Heart left ventricle (tissue), 16 donors: Measurements from ENCODE around the gene CXXC5. TPM values are rescaled to one million over a fixed set of nuclear protein-coding genes. Genes with fewer than 3 reads are reported as not detected.
"Not testable (repeated sequence)": the region's sequence is repeated elsewhere in the genome, so short reads cannot be mapped to it uniquely, and the experiment has no call there.

Source experiments
- ATAC-seq, 4 donors: fragments of 200-7000 bp; cut with Tn5 transposase; one replicate each; pipeline ENCODE4 v1.9.1; 2020 to 2022; ENCODE audit warnings: moderate library complexity in 4 of 4, mild to moderate bottlenecking in 3 of 4, moderate number of reproducible peaks in 1 of 4
- DNase-seq, 5 donors: peaks; one replicate each; pipeline ENCODE4 v3.0.0-alpha.2; 2020
- H3K27ac ChIP-seq, 12 donors: fragments of 200-600 bp; sonication (generic) in 4 of 12; one replicate each; pipeline versions ENCODE4 v1.5.0 to v1.8.0; 2016 to 2022; ENCODE audit warnings: mild to moderate bottlenecking in 2 of 12
- H3K27me3 ChIP-seq, 9 donors: fragments of 200-600 bp; sonication (generic) in 2 of 9; one replicate each; pipeline versions ENCODE4 v1.5.1 to v1.8.0; 2016 to 2022; ENCODE audit warnings: mild to moderate bottlenecking in 3 of 9
- H3K36me3 ChIP-seq, 9 donors: fragments of 200-600 bp; sonication (generic) in 2 of 9; one replicate each; pipeline versions ENCODE4 v1.5.0 to v1.8.0; 2018 to 2022; ENCODE audit warnings: mild to moderate bottlenecking in 2 of 9
- H3K4me1 ChIP-seq, 12 donors: fragments of 200-600 bp; sonication (generic) in 4 of 12; one replicate each; pipeline versions ENCODE4 v1.5.0 to v1.8.0; 2016 to 2022; ENCODE audit warnings: mild to moderate bottlenecking in 3 of 12
- H3K4me3 ChIP-seq, 12 donors: fragments of 200-600 bp; sonication (generic) in 4 of 12; one replicate each; pipeline versions ENCODE4 v1.5.0 to v1.8.0; 2017 to 2022; ENCODE audit warnings: mild to moderate bottlenecking in 9 of 12, moderate library complexity in 4 of 12
- H3K9me3 ChIP-seq, 12 donors: fragments of 200-600 bp; sonication (generic) in 4 of 12; one replicate each; pipeline versions ENCODE4 v1.5.0 to v1.8.0; 2016 to 2022; ENCODE audit warnings: mild to moderate bottlenecking in 1 of 12
- CTCF ChIP-seq, 12 donors: fragments of 200-600 bp; sonication (generic) in 4 of 12; IDR thresholded peaks; one replicate each; pipeline versions ENCODE4 v1.5.0 to v1.8.0; 2018 to 2022; ENCODE audit warnings: antibody characterized with exemption in 12 of 12, mild to moderate bottlenecking in 5 of 12
- POLR2A ChIP-seq, 2 donors: fragments of 450-650 bp; IDR thresholded peaks; one replicate each; pipeline ENCODE4 v1.6.1; 2017; ENCODE audit warnings: antibody characterized with exemption in 2 of 2, mild to moderate bottlenecking in 2 of 2, moderate library complexity in 2 of 2
- WGBS, 4 donors: extraction: QIAGEN DNeasy Blood & Tissue Kit in 2 of 4; methylation state at CpG; one replicate each; pipeline versions ENCODE4 v1.1.5 to v1.1.7; 2013 to 2018; 5-methylcytosine and 5-hydroxymethylcytosine counted together
- intact Hi-C, 10 donors: fragments of 100-400 bp; cut with DNase I; formaldehyde crosslinking; loops; one replicate each; pipeline versions ENCODE4 v1.11.1 to v1.14.2; 2022
- long read RNA-seq, 3 donors: library from polyadenylated mRNA; unstranded; transcript quantifications; one replicate each; pipeline ENCODE4 v2.0.0, GENCODE V29; 2020 to 2021
- polyA plus RNA-seq, 2 donors: library from polyadenylated mRNA; stranded (reverse); fragments of 200-250 nt; gene quantifications; one replicate each; pipeline ENCODE4 v1.2.3, GENCODE V29; 2013
- total RNA-seq, 9 donors: library from RNA; depleted of rRNA in 2 of 9; stranded (reverse); fragments of >200 nt in 2 of 9; fragmentation: NEBNext Ultra II Directional in 3 of 9; extraction: Animal tissue kit (Norgen Biotek cat#: 25700) in 3 of 9; gene quantifications; one replicate each; pipeline versions ENCODE4 v1.1.0 to v1.2.4, GENCODE V29; 2016 to 2023
- donor health status: ischemic (EF 13 %, LVEDD 7.1; RV severe dilation, severe dysfunction).
- donor health status: healthy with polysubstance abuse.
- donor health status: DM: no; HTN: yes; CAD: no.
- donor health status: DM: no; HTN: no; CAD: no.
- donor health status: ischemic (EF 25% LVEDD 6.9; RV normal size, moderate dysfunction).
- donor health status: ischemic (EF 25% LVEDD 5.7; RV mildly dilated, moderate dysfunction).
- donor health status: healthy.
- donor health status: DM: yes; HTN: yes; CAD: no.
- donor health status: ischemic (EF 35%, LVEDD 5.7; RV mildly dilated, moderate dysfunction).
- donor health status: nonischemic (EF 11% LVEDD 7.7; RV severe dilation, severe dysfunction).
- donor health status: DM: yes; HTN: yes; CAD: no.
- donor health status: PGD.
- donor health status: ischemic (EF 29% LVEDD 5.4; RV normal size, mild dysfunction).
- donor health status: nonischemic (EF 23%, LVEDD 6.1; RV moderate dilation, normal function).

Gene CXXC5
- total RNA-seq, result 10 to 100 TPM; 29.8 to 74.6 (median 36.3) TPM
- 10 to 100 TPM; 32.8 to 44.5 TPM for polyA plus RNA-seq
- long read RNA-seq, donor 1, transcript CXXC5-201 (3 exons, 2,658 nt), result major isoform, 146 of 201 reads
- long read RNA-seq, donor 1, transcript CXXC5-211 (3 exons, 1,892 nt), result minor isoform, 12 of 201 reads
- long read RNA-seq, donor 1, partial matches to known transcripts, result 10 of 201 reads
- long read RNA-seq, donor 1, other reads (novel, unspliced or antisense), result 32 of 201 reads
- long read RNA-seq, donor 2, transcript CXXC5-201 (3 exons, 2,658 nt), result minor isoform, 18 of 82 reads
- long read RNA-seq, donor 2, transcript CXXC5-211 (3 exons, 1,892 nt), result major isoform, 36 of 82 reads
- long read RNA-seq, donor 2, partial matches to known transcripts, result 16 of 82 reads
- long read RNA-seq, donor 2, other reads (novel, unspliced or antisense), result 12 of 82 reads
- long read RNA-seq, donor 3, transcript CXXC5-201 (3 exons, 2,658 nt), result major isoform, 95 of 122 reads
- long read RNA-seq, donor 3, transcript CXXC5-211 (3 exons, 1,892 nt), result minor isoform, 8 of 122 reads
- long read RNA-seq, donor 3, partial matches to known transcripts, result 10 of 122 reads
- long read RNA-seq, donor 3, other reads (novel, unspliced or antisense), result 9 of 122 reads

- peaks cover 6 to 63% (median 40%) of the 10 kb centered on the region in 12 donors for H3K4me1 ChIP-seq
- intact Hi-C loops, result loop anchor here in 3 of 10 donors (1.0 to 2.0 kb wide), 3 partner anchors 10 to 36 kb away; no protein-coding TSS in a partner anchor
- TF ChIP-seq POLR2A (IDR thresholded peaks at IDR 0.05) (peak in 1 of 2 donors; percentile 78), CTCF (IDR thresholded peaks at IDR 0.05) (peak in 1 of 12 donors; percentile 12)
Observed at GRCh38 chr5:139648205-139649081, at the start of gene CXXC5. Gene CXXC5 (plus strand): TSS chr5:139648349. CDS start chr5:139680524, 32,175 bp downstream.

GRCh38 chr5:139598601-139598965 is 49.6 kb upstream of the CXXC5 start:
- H3K4me3 ChIP-seq, H3K27me3 ChIP-seq, intact Hi-C loops, H3K9me3 ChIP-seq, DNase-seq, H3K27ac ChIP-seq, ATAC-seq: not testable (repeated sequence)
- WGBS, 4 donors, result 96 to 97% (median 97%) methylated on average over 5 of the region's 5 CpGs
- Histone ChIP-seq H3K36me3 (peaks cover 0 to 36% (median 34%) of the 10 kb centered on the region in 9 donors), H3K4me1 (peaks cover 0 to 26% (median 12%) of the 10 kb centered on the region in 12 donors)

More at GRCh38 chr5:139648205-139649081, at the start of gene CXXC5:
- WGBS, 4 donors, result 0 to 1% (median 0%) methylated on average over 53 to 106 of the region's 106 CpGs
- Histone ChIP-seq H3K36me3 (no peaks in the 10 kb centered on the region), H3K9me3 (no peaks in the 10 kb centered on the region), H3K4me3 (peak within 1 kb of the TSS; percentile 60 to 99 (median 96)), H3K27ac (peak within 1 kb of the TSS; percentile 55 to 98 (median 92)), H3K27me3 (peaks cover 0 to 9% (median 0%) of the 10 kb centered on the region in 9 donors)
- peak; percentile 89 to 92 (median 91) for DNase-seq
- ATAC-seq, result peak; percentile 23 to 83 (median 62)

- 90 to 99% (median 98%) methylated on average over 7 of the region's 7 CpGs for WGBS, 4 donors
- no peak for TF ChIP-seq CTCF (IDR thresholded peaks at IDR 0.05)
- no peak for TF ChIP-seq POLR2A (IDR thresholded peaks at IDR 0.05)
- H3K36me3 ChIP-seq, result peaks cover 0 to 52% (median 42%) of the 10 kb centered on the region in 9 donors
- DNase-seq (no peak), ATAC-seq (peak in 1 of 4 donors; percentile 13)
- peak overlapping the region in 2 of 12 donors; percentile 49 to 53 for H3K27ac ChIP-seq
- intact Hi-C loops, result no loop called here
- H3K4me3 ChIP-seq, result no peak overlapping the region
- peaks cover 0 to 14% (median 5%) of the 10 kb centered on the region in 12 donors for H3K4me1 ChIP-seq
- no peaks in the 10 kb centered on the region for H3K27me3 ChIP-seq
- H3K9me3 ChIP-seq, result peaks cover 0 to 9% (median 0%) of the 10 kb centered on the region in 12 donors
Observed at GRCh38 chr5:139600336-139600949, 47.7 kb upstream of the CXXC5 start.

- no peak for TF ChIP-seq POLR2A (IDR thresholded peaks at IDR 0.05)
- Histone ChIP-seq H3K27ac (peak overlapping the region in 7 of 12 donors; percentile 14 to 53 (median 26)), H3K4me1 (peaks cover 0 to 14% (median 5%) of the 10 kb centered on the region in 12 donors), H3K27me3 (no peaks in the 10 kb centered on the region), H3K9me3 (peaks cover 0 to 9% (median 0%) of the 10 kb centered on the region in 12 donors), H3K36me3 (peaks cover 0 to 58% (median 45%) of the 10 kb centered on the region in 9 donors), H3K4me3 (no peak overlapping the region)
- ATAC-seq, result peak; percentile 53 to 60 (median 57)
- DNase-seq, result peak in 2 of 5 donors; percentile 24 to 45
- 60 to 73% (median 67%) methylated on average over 12 of the region's 12 CpGs for WGBS, 4 donors
- intact Hi-C loops, result no loop called here
Observed at GRCh38 chr5:139601429-139601828, 46.7 kb upstream of the CXXC5 start.

GRCh38 chr5:139601948-139602347 is 46.2 kb upstream of the CXXC5 start:
- H3K27ac ChIP-seq, result peak overlapping the region in 5 of 12 donors; percentile 14 to 49 (median 24)
- WGBS, 4 donors, result 85 to 94% (median 87%) methylated on average over 9 of the region's 9 CpGs
- ATAC-seq, DNase-seq, H3K9me3 ChIP-seq, H3K27me3 ChIP-seq, H3K4me3 ChIP-seq, intact Hi-C loops: not testable (repeated sequence)
- peaks cover 0 to 13% (median 5%) of the 10 kb centered on the region in 12 donors for H3K4me1 ChIP-seq
- H3K36me3 ChIP-seq, result peaks cover 0 to 61% (median 51%) of the 10 kb centered on the region in 9 donors
